Posterior cingulate gyrus (tissue), 11 donors: ENCODE data around the gene GXYLT1.
"Not testable (repeated sequence)": the region's sequence is repeated elsewhere in the genome, so short reads cannot be mapped to it uniquely, and the experiment has no call there.

Experiments used
- DNase-seq, 10 donors: peaks; one replicate each; pipeline versions ENCODE4 v3.0.0 to v3.0.0-alpha.2; 2020 to 2021; ENCODE audit warnings: mixed read lengths in 3 of 10
- intact Hi-C: fragments of 100-400 bp; cut with DNase I; formaldehyde crosslinking; loops from one replicate; pipeline ENCODE4 v1.15.1; 2023

Gene GXYLT1

GRCh38 chr12:42104087-42104486, 40.6 kb downstream of the GXYLT1 start:
- DNase-seq = no peak
- intact Hi-C loops = loop anchor here (10.0 kb wide), 1 partner anchor 829 kb away; no protein-coding TSS in a partner anchor

GRCh38 chr12:42103155-42103554, 41.5 kb downstream of the GXYLT1 start:
- DNase-seq = no peak
- intact Hi-C loops = loop anchor here (10.0 kb wide), 1 partner anchor 828 kb away; no protein-coding TSS in a partner anchor

GRCh38 chr12:42102720-42103119, 42.0 kb downstream of the GXYLT1 start:
- no peak for DNase-seq
- intact Hi-C loops = loop anchor here (10.0 kb wide), 1 partner anchor 828 kb away; no protein-coding TSS in a partner anchor

- intact Hi-C loops = no loop called here
These were observed 45.2 kb downstream of the GXYLT1 start for GRCh38 chr12:42099433-42099832.

GRCh38 chr12:42097971-42098370, 46.7 kb downstream of the GXYLT1 start:
- intact Hi-C loops = no loop called here
- no peak for DNase-seq

More at GRCh38 chr12:42099433-42099832, 45.2 kb downstream of the GXYLT1 start:
- DNase-seq = peak in 1 of 10 donors; percentile 55

GRCh38 chr12:42094277-42094676, 50.4 kb downstream of the GXYLT1 start:
- intact Hi-C loops = no loop called here

GRCh38 chr12:42091769-42092168, 52.9 kb downstream of the GXYLT1 start:
- no peak for DNase-seq
- intact Hi-C loops = no loop called here

More at GRCh38 chr12:42094277-42094676, 50.4 kb downstream of the GXYLT1 start:
- no peak for DNase-seq

- intact Hi-C loops = no loop called here
- no peak for DNase-seq
These were observed 53.8 kb downstream of the GXYLT1 start for GRCh38 chr12:42090899-42091298.

GRCh38 chr12:42086031-42086430, 58.6 kb downstream of the GXYLT1 start:
- intact Hi-C loops = no loop called here
- no peak for DNase-seq

- no peak for DNase-seq
- intact Hi-C loops = no loop called here
These were observed 59.1 kb downstream of the GXYLT1 start for GRCh38 chr12:42085594-42085993.

GRCh38 chr12:42084522-42084921, 60.2 kb downstream of the GXYLT1 start:
- intact Hi-C loops = no loop called here
- DNase-seq = no peak

- DNase-seq = no peak
- intact Hi-C loops = no loop called here
These were observed 67.7 kb downstream of the GXYLT1 start for GRCh38 chr12:42076976-42077375.

- DNase-seq = no peak
- intact Hi-C loops = no loop called here
These were observed 74.6 kb downstream of the GXYLT1 start for GRCh38 chr12:42070036-42070435.

GRCh38 chr12:42059127-42059526, 85.5 kb downstream of the GXYLT1 start:
- intact Hi-C loops = no loop called here
- DNase-seq = no peak

GRCh38 chr12:42056130-42056529, 88.5 kb downstream of the GXYLT1 start:
- intact Hi-C loops = no loop called here
- no peak for DNase-seq

- DNase-seq = no peak
- intact Hi-C loops = no loop called here
These were observed 91.2 kb downstream of the GXYLT1 start for GRCh38 chr12:42053456-42053855.

- DNase-seq, intact Hi-C loops: not testable (repeated sequence)
These were observed 95.7 kb downstream of the GXYLT1 start for GRCh38 chr12:42048980-42049379.

GRCh38 chr12:42039577-42039976, 105.1 kb downstream of the GXYLT1 start:
- intact Hi-C loops = no loop called here
- no peak for DNase-seq

- no peak for DNase-seq
- intact Hi-C loops = no loop called here
These were observed 105.5 kb downstream of the GXYLT1 start for GRCh38 chr12:42039176-42039575.

GRCh38 chr12:42031847-42032564, 112.7 kb downstream of the GXYLT1 start:
- no peak for DNase-seq
- intact Hi-C loops = no loop called here
